Measurements from ENCODE around the gene ABHD11. TPM values are rescaled to one million over a fixed set of nuclear protein-coding genes. Genes with fewer than 3 reads are reported as not detected.

The ABHD11 gene
- total and polyA plus RNA-seq, 2 of the 4 experiments (the other 2 are of a cell fraction), result 13.4 to 19.9 TPM

DNA sequence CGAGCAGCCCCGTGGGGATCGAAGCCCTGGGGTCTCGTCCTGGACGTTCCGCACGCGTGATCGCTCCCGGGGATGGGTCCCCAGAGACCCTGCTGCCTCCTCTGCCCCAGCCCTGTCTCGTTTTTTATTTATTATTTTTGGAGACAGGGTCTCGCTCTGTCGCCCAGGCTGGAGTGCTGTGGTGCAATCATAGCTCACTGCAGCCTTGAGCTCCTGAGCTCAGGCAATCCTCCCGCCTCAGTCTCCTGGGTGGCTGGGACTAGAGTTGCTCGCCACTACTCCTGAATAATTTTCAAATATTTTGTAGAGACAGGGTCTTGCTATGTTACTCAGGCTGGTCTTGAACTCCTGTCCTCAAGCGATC lies 18.8 kb downstream of the ABHD11 start:
- 75% methylated on average over 1 of the region's 16 CpGs; no CpG with 5 or more reads in 1 of the 2 experiments for WGBS, 2 experiments (ENCODE audit: extremely low coverage in 2 of 2, insufficient read length in 1 of 2)
- POLR2A ChIA-PET (ENCODE audit: unreplicated experiment), result no interaction called here
- H2BK120ac ChIP-seq (ENCODE audit: low read depth, low read length), result no peak overlapping the region
- DNase-seq, result no peak
- H3K23ac ChIP-seq (ENCODE audit: low read depth, low read length), result no peak overlapping the region
- no peak for ATAC-seq (ENCODE audit: low read depth)
- no peak overlapping the region for H2AK5ac ChIP-seq (ENCODE audit: low read depth, low read length)
- H2AK9ac ChIP-seq (replicated peaks; ENCODE audit: low read depth, low read length, poor library complexity), result no peak overlapping the region
- no peak overlapping the region for H2BK15ac ChIP-seq (ENCODE audit: low read depth, low read length)
- H3K27ac ChIP-seq (ENCODE audit: insufficient read depth, low read length), result no peak overlapping the region; the same call in 1 of the 2 replicates
- no peak overlapping the region for H2BK5ac ChIP-seq (ENCODE audit: low read depth, low read length, poor library complexity, severe bottlenecking)
- dilution Hi-C loops (cut with HindIII; ENCODE audit: low sequenced_read_pairs, unreplicated experiment), result no loop called here
- H2BK20ac ChIP-seq (ENCODE audit: low read depth, low read length), result no peak overlapping the region
- H2AFZ ChIP-seq (replicated peaks; ENCODE audit: low read length, poor library complexity), result peak overlapping the region; percentile 85
- no peak overlapping the region; a peak in 1 of 4 replicates for H4K8ac ChIP-seq (ENCODE audit: low read depth in 2 of 2, low read length in 2 of 2)
- H4K20me1 ChIP-seq (ENCODE audit: insufficient read depth, low read length), result peaks cover 37% of the 10 kb centered on the region
- no TSS peak for BruUV-seq (replicated peaks)
- H4K5ac ChIP-seq (ENCODE audit: low read depth, low read length), result no peak overlapping the region
- 0 out of 2 replicates have a peak overlapping the region, but pooled peaks have one; percentile 49 for H3K9ac ChIP-seq (ENCODE audit: low read depth, low read length)
- H4K91ac ChIP-seq (ENCODE audit: insufficient read depth, low read depth, low read length), result no peak overlapping the region
- H3K56ac ChIP-seq (ENCODE audit: extremely low read depth, insufficient read depth, low read length), result no peak overlapping the region
- H3K18ac ChIP-seq (ENCODE audit: low read depth, low read length), result no peak overlapping the region
- H3K36me3 ChIP-seq (ENCODE audit: control insufficient read depth, insufficient read depth, low read length), result no peaks in the 10 kb centered on the region; the same call in 1 of the 2 replicates
- H3K9me1 ChIP-seq (ENCODE audit: insufficient read depth, low read length), result peaks cover 17% of the 10 kb centered on the region
- H3K4ac ChIP-seq (ENCODE audit: low read depth, low read length), result no peak overlapping the region
- intact Hi-C loops (cut with micrococcal nuclease), result loop anchor here (5.0 kb wide), 2 partner anchors 37 to 52 kb away; partner anchors contain the start of genes BUD23, DNAJC30 and VPS37D
- no peaks in the 10 kb centered on the region for H3K27me3 ChIP-seq (ENCODE audit: control insufficient read depth, insufficient read depth, low read length)
- in situ Hi-C loops (cut with MboI; ENCODE audit: low sequenced_read_pairs), result no loop called here
- peak overlapping the region; percentile 97 for H3K4me2 ChIP-seq (ENCODE audit: low read depth, low read length)
- CTCF ChIA-PET, result no interaction called here
- H3K14ac ChIP-seq (replicated peaks; ENCODE audit: low read depth, low read length), result no peak overlapping the region
- TF ChIP-seq CEBPB (IDR thresholded peaks at IDR 0.05; ENCODE audit: low read depth, low read length) (0 out of 2 replicates have a peak, but pooled peaks have one; percentile 41), MAZ (IDR thresholded peaks at IDR 0.05; ENCODE audit: borderline replicate concordance, low read depth, low read length) (no peak)
- TF ChIP-seq, protein P1, sequence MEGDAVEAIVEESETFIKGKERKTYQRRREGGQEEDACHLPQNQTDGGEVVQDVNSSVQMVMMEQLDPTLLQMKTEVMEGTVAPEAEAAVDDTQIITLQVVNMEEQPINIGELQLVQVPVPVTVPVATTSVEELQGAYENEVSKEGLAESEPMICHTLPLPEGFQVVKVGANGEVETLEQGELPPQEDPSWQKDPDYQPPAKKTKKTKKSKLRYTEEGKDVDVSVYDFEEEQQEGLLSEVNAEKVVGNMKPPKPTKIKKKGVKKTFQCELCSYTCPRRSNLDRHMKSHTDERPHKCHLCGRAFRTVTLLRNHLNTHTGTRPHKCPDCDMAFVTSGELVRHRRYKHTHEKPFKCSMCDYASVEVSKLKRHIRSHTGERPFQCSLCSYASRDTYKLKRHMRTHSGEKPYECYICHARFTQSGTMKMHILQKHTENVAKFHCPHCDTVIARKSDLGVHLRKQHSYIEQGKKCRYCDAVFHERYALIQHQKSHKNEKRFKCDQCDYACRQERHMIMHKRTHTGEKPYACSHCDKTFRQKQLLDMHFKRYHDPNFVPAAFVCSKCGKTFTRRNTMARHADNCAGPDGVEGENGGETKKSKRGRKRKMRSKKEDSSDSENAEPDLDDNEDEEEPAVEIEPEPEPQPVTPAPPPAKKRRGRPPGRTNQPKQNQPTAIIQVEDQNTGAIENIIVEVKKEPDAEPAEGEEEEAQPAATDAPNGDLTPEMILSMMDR (conservative IDR thresholded peaks at IDR 0.05; ENCODE audit: low read depth, low read length), result no peak
- peaks cover 8 to 36% of the 10 kb centered on the region in 2 experiments for H3K79me1 ChIP-seq (ENCODE audit: low read depth in 1 of 2, low read length in 2 of 2)
- no peaks in the 10 kb centered on the region for H3K9me3 ChIP-seq (ENCODE audit: control insufficient read depth, insufficient read depth, low read length)
- peak overlapping the region; percentile 46 for H3K4me3 ChIP-seq (ENCODE audit: insufficient read depth, low read depth, low read length)
- peaks cover 28% of the 10 kb centered on the region for H3K4me1 ChIP-seq (ENCODE audit: control insufficient read depth, insufficient read depth, low read length)

All from IMR-90 (cell line).